ENCODE results near the gene ZNF580.

GRCh38 chr19:55673465-55673864 lies 32.7 kb downstream of the ZNF580 start:
- TF ChIP-seq POLR2A (IDR thresholded peaks at IDR 0.05) = no peak
- TF ChIP-seq, protein P1, sequence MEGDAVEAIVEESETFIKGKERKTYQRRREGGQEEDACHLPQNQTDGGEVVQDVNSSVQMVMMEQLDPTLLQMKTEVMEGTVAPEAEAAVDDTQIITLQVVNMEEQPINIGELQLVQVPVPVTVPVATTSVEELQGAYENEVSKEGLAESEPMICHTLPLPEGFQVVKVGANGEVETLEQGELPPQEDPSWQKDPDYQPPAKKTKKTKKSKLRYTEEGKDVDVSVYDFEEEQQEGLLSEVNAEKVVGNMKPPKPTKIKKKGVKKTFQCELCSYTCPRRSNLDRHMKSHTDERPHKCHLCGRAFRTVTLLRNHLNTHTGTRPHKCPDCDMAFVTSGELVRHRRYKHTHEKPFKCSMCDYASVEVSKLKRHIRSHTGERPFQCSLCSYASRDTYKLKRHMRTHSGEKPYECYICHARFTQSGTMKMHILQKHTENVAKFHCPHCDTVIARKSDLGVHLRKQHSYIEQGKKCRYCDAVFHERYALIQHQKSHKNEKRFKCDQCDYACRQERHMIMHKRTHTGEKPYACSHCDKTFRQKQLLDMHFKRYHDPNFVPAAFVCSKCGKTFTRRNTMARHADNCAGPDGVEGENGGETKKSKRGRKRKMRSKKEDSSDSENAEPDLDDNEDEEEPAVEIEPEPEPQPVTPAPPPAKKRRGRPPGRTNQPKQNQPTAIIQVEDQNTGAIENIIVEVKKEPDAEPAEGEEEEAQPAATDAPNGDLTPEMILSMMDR (IDR thresholded peaks at IDR 0.05) = no peak

All from esophagus squamous epithelium (tissue), 4 donors.